ENCODE data around the gene MAP4K1. TPM values are rescaled to one million over a fixed set of nuclear protein-coding genes. Genes with fewer than 3 reads are reported as not detected.

Gene MAP4K1
- total and polyA plus RNA-seq, 2 of the 13 experiments (the other 11 are each of a cell fraction or from before 2014, with no cell fraction given) = 0.24 to 0.89 TPM

DNA sequence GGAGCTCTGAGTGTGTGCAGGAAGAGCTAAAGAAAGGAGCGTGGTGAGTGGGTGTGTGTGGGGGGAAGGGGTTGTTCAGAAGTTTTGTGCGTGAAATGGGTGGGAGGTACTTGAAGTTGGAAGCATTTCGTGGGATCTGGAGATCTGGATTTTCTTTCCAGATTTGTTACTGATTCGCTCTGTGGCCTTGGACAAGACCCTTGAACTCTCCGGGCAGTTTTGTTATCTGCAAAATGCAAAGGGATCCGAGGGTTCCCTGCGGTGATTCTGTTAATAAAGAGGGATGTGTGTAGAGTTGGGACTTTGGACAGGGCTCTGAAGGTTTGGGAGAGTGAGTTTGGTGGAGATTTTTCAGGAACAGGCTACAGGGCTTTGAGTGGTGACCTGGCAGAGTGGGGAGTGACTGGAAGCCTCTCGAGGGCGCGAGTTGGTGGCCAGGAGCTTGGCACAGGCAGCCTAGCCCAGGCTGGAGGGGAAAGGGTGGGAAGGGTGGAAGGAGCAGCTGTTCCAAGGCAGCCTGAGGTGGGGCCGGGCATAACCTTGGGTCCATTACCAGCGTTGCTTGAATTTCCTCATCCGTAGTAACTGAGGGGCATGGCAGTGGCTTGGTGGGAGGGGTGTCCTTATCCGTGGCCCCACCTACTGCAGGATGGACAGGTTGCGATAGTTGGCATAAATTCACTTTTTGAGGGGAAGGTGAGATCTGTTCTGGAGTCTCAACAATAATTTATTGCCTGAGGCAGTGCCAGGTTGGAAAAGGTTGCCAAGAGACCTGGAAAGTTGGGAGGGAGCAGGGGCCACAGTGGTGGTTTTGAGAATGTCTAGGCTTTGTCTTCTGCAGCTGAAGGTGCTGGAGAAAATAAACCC is 31.8 kb upstream of the MAP4K1 start (continued):
- TF ChIP-seq SAP130 (CRISPR knock-in tag; IDR thresholded peaks at IDR 0.05; ENCODE audit: low read depth) = peak; percentile 88
- TF ChIP-seq ZNF616 (CRISPR knock-in tag; IDR thresholded peaks at IDR 0.05; ENCODE audit: low read depth) = no peak
- TF ChIP-seq ZFP1 (CRISPR knock-in tag; IDR thresholded peaks at IDR 0.05) = peak; percentile 64; the same call in 1 of the 2 replicates
- no peak for TF ChIP-seq SP5 (CRISPR knock-in tag; IDR thresholded peaks at IDR 0.05; ENCODE audit: borderline replicate concordance, low read depth)
- TF ChIP-seq ZBTB7B (CRISPR knock-in tag; IDR thresholded peaks at IDR 0.05) = peak; percentile 85
- TF ChIP-seq, protein P1, sequence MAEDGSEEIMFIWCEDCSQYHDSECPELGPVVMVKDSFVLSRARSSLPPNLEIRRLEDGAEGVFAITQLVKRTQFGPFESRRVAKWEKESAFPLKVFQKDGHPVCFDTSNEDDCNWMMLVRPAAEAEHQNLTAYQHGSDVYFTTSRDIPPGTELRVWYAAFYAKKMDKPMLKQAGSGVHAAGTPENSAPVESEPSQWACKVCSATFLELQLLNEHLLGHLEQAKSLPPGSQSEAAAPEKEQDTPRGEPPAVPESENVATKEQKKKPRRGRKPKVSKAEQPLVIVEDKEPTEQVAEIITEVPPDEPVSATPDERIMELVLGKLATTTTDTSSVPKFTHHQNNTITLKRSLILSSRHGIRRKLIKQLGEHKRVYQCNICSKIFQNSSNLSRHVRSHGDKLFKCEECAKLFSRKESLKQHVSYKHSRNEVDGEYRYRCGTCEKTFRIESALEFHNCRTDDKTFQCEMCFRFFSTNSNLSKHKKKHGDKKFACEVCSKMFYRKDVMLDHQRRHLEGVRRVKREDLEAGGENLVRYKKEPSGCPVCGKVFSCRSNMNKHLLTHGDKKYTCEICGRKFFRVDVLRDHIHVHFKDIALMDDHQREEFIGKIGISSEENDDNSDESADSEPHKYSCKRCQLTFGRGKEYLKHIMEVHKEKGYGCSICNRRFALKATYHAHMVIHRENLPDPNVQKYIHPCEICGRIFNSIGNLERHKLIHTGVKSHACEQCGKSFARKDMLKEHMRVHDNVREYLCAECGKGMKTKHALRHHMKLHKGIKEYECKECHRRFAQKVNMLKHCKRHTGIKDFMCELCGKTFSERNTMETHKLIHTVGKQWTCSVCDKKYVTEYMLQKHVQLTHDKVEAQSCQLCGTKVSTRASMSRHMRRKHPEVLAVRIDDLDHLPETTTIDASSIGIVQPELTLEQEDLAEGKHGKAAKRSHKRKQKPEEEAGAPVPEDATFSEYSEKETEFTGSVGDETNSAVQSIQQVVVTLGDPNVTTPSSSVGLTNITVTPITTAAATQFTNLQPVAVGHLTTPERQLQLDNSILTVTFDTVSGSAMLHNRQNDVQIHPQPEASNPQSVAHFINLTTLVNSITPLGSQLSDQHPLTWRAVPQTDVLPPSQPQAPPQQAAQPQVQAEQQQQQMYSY (CRISPR knock-in tag; IDR thresholded peaks at IDR 0.05) = peak; percentile 66; the same call in 1 of the 2 replicates
- TF ChIP-seq GATAD2A (CRISPR knock-in tag; IDR thresholded peaks at IDR 0.05) = peak; percentile 65; the same call in 1 of the 2 replicates
- no peak for TF ChIP-seq TCF7L2 (IDR thresholded peaks at IDR 0.05; ENCODE audit: low read depth, low read length)
- 0 out of 2 replicates have a peak, but pooled peaks have one; percentile 30 for TF ChIP-seq FOXK1 (CRISPR knock-in tag; IDR thresholded peaks at IDR 0.05; ENCODE audit: borderline replicate concordance, low read depth)
- peak; percentile 52; the same call in 1 of the 2 replicates for TF ChIP-seq RCOR2 (CRISPR knock-in tag; IDR thresholded peaks at IDR 0.05)
- no peak for TF ChIP-seq MAFK (conservative IDR thresholded peaks at IDR 0.05 in 1 of 2, IDR thresholded peaks at IDR 0.05 in 1 of 2; ENCODE audit: low read length in 2 of 2)
- no peak for TF ChIP-seq SIX4 (CRISPR knock-in tag; IDR thresholded peaks at IDR 0.05)
- TF ChIP-seq REPIN1 (CRISPR knock-in tag; IDR thresholded peaks at IDR 0.05; ENCODE audit: borderline replicate concordance, low read depth) = peak; percentile 28; the same call in 1 of the 2 replicates
- no peak for TF ChIP-seq SOX13 (IDR thresholded peaks at IDR 0.05)
- peak in 1 of 2 experiments; percentile 68; a peak in 2 of 4 replicates for TF ChIP-seq SOX13 (CRISPR knock-in tag; conservative IDR thresholded peaks at IDR 0.05 in 1 of 2, IDR thresholded peaks at IDR 0.05 in 1 of 2)
- no peak for TF ChIP-seq ZNF510 (CRISPR knock-in tag; IDR thresholded peaks at IDR 0.05; ENCODE audit: low read depth)
- peak; percentile 32; the same call in 1 of the 2 replicates for TF ChIP-seq ZNF564 (CRISPR knock-in tag; IDR thresholded peaks at IDR 0.05)
- peak; percentile 75 for TF ChIP-seq HMG20B (CRISPR knock-in tag; conservative IDR thresholded peaks at IDR 0.05)
- TF ChIP-seq, protein P2, sequence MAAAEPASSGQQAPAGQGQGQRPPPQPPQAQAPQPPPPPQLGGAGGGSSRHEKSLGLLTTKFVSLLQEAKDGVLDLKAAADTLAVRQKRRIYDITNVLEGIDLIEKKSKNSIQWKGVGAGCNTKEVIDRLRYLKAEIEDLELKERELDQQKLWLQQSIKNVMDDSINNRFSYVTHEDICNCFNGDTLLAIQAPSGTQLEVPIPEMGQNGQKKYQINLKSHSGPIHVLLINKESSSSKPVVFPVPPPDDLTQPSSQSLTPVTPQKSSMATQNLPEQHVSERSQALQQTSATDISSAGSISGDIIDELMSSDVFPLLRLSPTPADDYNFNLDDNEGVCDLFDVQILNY (CRISPR knock-in tag; conservative IDR thresholded peaks at IDR 0.05) = no peak
- TF ChIP-seq, protein P3, sequence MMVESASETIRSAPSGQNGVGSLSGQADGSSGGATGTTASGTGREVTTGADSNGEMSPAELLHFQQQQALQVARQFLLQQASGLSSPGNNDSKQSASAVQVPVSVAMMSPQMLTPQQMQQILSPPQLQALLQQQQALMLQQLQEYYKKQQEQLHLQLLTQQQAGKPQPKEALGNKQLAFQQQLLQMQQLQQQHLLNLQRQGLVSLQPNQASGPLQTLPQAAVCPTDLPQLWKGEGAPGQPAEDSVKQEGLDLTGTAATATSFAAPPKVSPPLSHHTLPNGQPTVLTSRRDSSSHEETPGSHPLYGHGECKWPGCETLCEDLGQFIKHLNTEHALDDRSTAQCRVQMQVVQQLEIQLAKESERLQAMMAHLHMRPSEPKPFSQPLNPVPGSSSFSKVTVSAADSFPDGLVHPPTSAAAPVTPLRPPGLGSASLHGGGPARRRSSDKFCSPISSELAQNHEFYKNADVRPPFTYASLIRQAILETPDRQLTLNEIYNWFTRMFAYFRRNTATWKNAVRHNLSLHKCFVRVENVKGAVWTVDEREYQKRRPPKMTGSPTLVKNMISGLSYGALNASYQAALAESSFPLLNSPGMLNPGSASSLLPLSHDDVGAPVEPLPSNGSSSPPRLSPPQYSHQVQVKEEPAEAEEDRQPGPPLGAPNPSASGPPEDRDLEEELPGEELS (CRISPR knock-in tag; IDR thresholded peaks at IDR 0.05) = peak; percentile 50; the same call in 1 of the 2 replicates
- 0 out of 2 replicates have a peak, but pooled peaks have one; percentile 31 for TF ChIP-seq ZNF331 (CRISPR knock-in tag; IDR thresholded peaks at IDR 0.05)
- TF ChIP-seq SP4 (CRISPR knock-in tag; IDR thresholded peaks at IDR 0.05) = 0 out of 2 replicates have a peak, but pooled peaks have one; percentile 39

Data from HepG2 (cell line).